SH-SY5Y (cell line): Measurements from ENCODE around the gene GPR17.

Experiments
- GATA2 ChIP-seq: IDR thresholded peaks from 2 replicates; pipeline ENCODE4 v1.6.1; 2011; ENCODE audit warnings: mild to moderate bottlenecking, low read depth, low read length
- GATA3 ChIP-seq: IDR thresholded peaks from 2 replicates; pipeline ENCODE4 v1.6.1; 2011; ENCODE audit warnings: low read depth, mild to moderate bottlenecking, low read length, moderate library complexity

DNA sequence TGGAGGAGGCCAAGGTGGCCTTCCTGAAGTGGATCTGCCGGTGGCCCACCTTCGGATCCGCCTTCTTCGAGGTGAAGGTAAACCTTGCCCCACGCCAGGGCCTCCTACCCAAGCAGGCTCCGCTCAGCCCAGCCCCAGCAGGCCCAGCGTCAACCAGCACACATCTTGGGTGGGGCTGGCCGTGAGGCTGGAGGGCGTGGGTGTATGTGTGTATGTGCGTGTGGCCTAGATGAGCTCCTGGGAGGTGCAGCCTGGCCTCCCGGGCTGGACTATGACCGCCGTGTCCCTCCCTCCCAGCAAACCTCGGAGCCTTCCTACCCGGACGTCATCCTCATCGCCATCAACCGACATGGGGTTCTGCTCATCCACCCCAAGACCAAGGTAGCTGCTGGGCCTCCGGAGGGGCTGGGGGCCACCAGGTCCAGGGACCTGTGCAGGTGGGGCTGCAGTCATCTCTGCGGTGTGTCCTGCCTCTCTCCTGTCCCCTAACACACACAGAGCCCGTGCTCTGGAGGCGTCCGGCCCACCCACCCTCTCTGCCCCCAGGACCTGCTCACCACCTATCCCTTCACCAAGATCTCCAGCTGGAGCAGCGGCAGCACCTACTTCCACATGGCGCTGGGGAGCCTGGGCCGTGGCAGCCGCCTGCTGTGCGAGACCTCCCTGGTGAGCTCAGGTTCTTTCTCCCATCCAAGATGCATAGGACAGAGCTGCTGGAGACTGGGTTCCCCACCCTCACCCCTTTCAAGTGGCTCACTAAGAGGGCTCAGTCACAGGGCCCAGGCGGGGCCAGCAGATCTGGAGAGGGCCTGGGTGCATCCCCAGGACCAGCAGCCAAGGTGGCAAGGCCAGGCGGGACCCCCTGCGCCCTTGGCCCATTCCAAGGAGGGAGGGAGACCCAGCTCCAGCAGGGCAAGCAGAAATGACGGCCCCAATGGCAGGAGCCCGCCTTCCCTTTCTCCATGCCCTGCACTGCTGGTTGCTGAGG is 9.4 kb upstream of the GPR17 start:
- no peak for TF ChIP-seq GATA2
- TF ChIP-seq GATA3 = no peak
